Fibroblast of lung (primary cell): ENCODE measurements around the gene GARNL3.

Source experiments
- EZH2 ChIP-seq: IDR thresholded peaks from 2 replicates; pipeline ENCODE4 v1.5.1; 2012; ENCODE audit warnings: low read length, control low read depth, mild to moderate bottlenecking; ENCODE audit errors: missing control alignments
- TF ChIP-seq, protein P1 (sequence below), 2 donors: IDR thresholded peaks in 1 of 2; conservative IDR thresholded peaks in 1 of 2; 1 replicate in 1 of 2; 2 replicates in 1 of 2; pipeline ENCODE4 v1.5.1; 2011 to 2012; ENCODE audit warnings: low read length in 2 of 2, control low read depth in 1 of 2, inconsistent platforms in 1 of 2, low read depth in 1 of 2, mild to moderate bottlenecking in 1 of 2

DNA sequence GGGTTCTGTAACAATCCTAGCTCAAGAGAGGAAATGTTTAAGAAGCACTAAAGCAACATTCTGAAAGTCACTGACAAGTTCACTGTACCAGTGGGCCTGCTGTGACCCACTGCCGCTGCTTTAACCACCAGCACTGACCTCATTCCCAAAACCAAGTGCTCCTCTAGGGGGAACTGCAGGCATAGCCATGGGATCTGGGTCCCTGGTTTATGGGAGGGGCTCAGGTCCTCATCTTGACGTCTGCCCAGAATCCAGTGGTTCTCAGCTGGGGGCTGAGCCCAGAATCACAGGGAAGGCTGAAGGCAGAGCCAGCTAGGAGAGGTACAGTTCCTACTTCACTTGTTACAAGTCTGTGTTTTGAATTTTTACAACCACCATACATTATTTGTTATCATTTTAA, 96.3 kb downstream of the GARNL3 start:
- TF ChIP-seq, protein P1, sequence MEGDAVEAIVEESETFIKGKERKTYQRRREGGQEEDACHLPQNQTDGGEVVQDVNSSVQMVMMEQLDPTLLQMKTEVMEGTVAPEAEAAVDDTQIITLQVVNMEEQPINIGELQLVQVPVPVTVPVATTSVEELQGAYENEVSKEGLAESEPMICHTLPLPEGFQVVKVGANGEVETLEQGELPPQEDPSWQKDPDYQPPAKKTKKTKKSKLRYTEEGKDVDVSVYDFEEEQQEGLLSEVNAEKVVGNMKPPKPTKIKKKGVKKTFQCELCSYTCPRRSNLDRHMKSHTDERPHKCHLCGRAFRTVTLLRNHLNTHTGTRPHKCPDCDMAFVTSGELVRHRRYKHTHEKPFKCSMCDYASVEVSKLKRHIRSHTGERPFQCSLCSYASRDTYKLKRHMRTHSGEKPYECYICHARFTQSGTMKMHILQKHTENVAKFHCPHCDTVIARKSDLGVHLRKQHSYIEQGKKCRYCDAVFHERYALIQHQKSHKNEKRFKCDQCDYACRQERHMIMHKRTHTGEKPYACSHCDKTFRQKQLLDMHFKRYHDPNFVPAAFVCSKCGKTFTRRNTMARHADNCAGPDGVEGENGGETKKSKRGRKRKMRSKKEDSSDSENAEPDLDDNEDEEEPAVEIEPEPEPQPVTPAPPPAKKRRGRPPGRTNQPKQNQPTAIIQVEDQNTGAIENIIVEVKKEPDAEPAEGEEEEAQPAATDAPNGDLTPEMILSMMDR (conservative IDR thresholded peaks at IDR 0.05 in 1 of 2, IDR thresholded peaks at IDR 0.05 in 1 of 2; ENCODE audit: low read depth in 1 of 2, low read length in 2 of 2): peak; percentile 42 to 52
- TF ChIP-seq EZH2: no peak
